ENCODE measurements around the gene C18orf54.
A peak's percentile ranks its signal among the peaks of the same experiment; 100 is the strongest.
"Not testable (repeated sequence)": the region's sequence is repeated elsewhere in the genome, so short reads cannot be mapped to it uniquely, and the experiment has no call there.

Gene C18orf54

DNA sequence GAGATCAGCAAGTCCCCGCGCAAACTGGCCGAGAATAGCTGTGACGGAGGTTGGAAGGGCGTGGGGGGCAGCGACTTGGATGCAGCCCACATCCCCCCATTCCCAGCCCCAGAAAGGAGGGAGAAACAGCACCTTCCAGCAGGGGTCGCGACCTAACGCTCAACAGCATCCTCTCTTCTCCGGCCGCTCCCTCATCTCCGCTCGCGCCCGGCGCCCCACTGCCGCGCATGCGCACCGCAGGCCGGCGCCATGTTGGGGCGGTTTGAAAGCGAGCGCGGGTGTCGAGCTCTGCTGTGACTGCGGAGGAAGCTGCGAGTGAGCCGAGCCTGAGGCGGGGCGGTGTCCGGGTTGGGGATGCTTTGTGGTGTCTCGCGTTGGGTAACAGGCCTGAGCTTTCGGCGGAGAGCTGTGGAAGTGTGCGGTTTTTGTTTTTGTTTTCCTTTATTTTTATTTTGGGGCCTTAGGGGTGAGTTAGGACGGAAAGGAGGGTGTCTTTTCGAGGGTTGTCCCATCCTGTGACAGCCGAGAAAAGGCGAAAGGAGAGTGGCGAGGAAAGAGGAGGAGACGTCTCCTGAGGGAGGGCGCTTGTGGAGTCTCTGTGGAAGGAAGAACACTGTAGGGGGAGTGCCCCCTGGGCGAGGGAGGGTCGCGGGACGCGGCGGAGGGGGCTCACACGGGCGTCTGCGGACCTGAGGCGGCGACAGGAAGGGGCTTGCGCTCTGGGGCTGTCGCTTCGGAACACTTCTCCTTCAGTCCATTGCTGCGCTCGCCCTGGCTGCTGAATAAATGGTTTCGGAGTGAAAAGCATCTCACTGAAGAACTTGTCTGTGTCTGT, at the start of gene C18orf54, which contains the start of gene STARD6:
TSS of gene C18orf54 (plus strand) at position 247 of the 835 bp plus-strand sequence. CDS start 2,667 bp downstream, outside the sequence.
TSS of gene STARD6 (minus strand) at position 199 of the 835 bp plus-strand sequence. CDS start 3,285 bp downstream, outside the sequence.
- DNase-seq (ENCODE audit: low read depth in 2 of 2) = peak; percentile 79 to 81

DNA sequence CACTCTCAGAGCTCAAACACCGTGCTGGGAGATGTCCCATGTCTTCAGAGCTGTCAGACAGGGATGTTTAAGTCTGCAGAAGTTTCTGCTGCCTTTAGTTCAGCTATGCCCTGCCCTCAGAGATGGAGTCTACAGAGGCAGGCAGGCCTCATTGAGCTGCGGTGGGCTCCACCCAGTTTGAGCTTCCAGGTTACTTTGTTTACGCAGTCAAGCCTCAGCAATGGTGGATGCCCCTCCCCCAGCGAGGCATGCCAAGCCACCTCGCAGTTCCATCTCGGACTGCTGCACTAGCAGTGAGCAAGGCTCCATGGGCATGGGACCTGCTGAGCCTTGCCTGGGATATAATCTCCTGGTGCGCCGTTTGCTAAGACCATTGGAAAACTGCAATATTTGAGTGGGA, 48.1 kb upstream of the C18orf54 start:
- not testable (repeated sequence) for DNase-seq (ENCODE audit: low read depth in 2 of 2)

- no peak for DNase-seq (ENCODE audit: low read depth in 2 of 2)
Measured at GRCh38 chr18:54316071-54316820, 41.5 kb upstream of the C18orf54 start.

GRCh38 chr18:54323561-54323960, 34.1 kb upstream of the C18orf54 start:
- DNase-seq (ENCODE audit: low read depth in 2 of 2) = no peak

DNA sequence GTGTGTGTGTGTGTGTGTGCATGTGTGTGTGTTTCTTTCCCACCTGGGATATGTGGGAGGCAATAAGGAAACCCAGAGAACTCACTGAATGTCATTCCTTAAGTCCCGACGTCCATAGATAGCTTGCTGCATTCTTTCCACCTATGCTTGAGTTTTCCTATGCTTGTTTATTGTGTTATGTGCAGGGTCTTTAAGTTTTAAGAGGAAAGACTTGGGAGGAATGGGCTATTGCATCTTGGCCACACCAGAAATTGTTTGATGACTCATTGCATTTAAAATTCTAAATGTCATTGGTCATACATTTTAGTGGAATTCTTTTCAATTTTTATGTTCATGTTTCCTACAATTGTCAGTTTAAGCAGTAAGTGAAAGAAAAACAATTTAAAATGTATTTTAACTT, 33.7 kb upstream of the C18orf54 start:
- no peak for DNase-seq (ENCODE audit: low read depth in 2 of 2)

DNA sequence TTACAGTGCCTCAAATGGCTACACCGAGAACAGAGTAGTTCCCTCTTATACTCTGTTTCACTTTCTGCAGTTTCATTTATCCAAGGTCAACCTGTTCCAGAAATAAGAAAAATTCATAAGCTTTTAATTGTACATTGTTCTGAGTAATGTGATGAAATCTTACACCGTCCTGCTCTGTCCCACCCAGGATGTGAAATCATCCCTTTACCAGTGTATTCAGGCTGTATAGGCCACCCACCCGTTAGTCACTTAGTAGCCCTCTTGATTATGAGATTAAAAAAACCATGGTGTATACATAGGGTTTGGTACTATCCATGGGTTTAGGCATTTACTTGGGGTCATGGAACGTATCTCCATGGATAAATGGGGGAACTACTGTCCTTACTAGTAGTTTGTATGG, 29.9 kb upstream of the C18orf54 start:
- no peak for DNase-seq (ENCODE audit: low read depth in 2 of 2)

GRCh38 chr18:54329787-54330186, 27.9 kb upstream of the C18orf54 start:
- DNase-seq (ENCODE audit: low read depth in 2 of 2) = no peak

- DNase-seq (ENCODE audit: low read depth in 2 of 2) = no peak
Measured at GRCh38 chr18:54330768-54331548, 26.7 kb upstream of the C18orf54 start.

DNA sequence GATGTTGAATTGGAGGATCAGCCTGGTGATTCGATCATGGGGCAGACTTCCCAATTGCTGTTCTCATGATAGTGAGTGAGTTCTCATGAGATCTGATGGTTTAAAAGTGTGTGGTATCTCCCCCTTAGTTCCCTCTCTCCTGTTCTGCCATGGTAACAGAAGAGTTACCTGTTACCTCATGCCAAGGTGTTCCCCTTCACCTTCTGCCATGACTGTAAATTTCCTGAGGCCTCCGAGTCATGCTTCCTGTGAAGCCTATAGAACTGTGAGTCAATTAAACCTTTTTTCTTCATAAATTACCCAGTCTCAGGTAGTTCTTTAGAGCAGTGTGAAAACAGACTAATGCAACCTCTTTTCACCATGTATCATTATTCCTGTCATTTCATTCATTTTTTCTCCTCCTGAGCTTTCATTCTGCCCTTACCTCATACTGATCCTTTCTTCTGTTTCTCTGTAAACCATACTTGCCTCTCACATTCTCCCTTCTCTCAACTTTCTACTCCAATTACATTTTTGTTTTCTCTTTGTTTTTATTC, 22.0 kb upstream of the C18orf54 start:
- DNase-seq (ENCODE audit: low read depth in 2 of 2) = no peak

DNA sequence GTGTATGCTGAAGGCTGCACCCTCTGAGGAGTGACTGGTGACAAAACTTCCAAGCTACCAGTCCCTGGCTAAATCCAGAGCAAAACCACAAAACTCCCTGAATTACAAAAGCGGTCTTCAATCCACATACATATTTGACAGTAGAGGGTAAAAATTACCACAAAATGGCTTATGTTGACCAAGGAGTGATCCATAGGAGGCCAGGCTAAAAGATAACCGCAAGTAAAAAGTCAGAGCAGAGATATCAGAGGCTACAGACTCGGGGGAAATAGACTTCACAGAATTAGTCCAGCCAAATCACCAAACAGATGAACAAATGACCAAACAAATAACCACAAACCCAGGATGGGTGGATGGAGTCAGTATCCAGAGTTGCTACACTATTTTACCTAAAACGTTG, 19.5 kb upstream of the C18orf54 start:
- DNase-seq (ENCODE audit: low read depth in 2 of 2) = no peak

GRCh38 chr18:54351186-54351585, 6.5 kb upstream of the C18orf54 start:
- no peak for DNase-seq (ENCODE audit: low read depth in 2 of 2)

DNA sequence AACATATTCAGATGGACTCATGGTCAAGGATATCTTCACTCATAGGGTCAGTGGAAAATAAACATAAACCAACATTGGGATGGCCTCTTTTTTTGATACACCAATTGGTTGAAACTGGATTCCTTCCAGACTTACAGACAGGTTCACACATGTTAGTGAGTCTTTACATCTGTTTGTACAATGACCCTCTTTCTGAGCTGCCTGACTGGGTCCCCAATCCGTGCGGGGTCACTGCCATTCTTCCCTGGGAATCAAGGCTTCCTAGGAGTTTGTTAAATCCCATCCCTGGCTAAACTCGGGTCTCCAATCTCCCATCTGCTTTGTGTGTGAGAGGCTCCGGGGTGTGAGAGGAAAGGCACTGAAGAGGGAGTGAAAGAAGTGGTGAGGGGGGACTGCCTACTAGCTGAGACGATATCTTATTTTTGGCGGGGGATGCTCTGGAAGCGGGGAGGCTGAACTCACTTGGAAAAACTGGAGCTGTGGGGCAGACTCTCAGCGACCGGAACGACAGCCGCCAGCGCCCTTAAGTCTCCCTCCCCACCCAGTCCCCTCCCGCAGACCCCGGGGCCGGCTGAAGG, 535 bp upstream of the C18orf54 start:
- DNase-seq (ENCODE audit: low read depth in 2 of 2) = no peak

- no peak for DNase-seq (ENCODE audit: low read depth in 2 of 2)
Measured at GRCh38 chr18:54358495-54359040, 862 bp downstream of the C18orf54 start.

DNA sequence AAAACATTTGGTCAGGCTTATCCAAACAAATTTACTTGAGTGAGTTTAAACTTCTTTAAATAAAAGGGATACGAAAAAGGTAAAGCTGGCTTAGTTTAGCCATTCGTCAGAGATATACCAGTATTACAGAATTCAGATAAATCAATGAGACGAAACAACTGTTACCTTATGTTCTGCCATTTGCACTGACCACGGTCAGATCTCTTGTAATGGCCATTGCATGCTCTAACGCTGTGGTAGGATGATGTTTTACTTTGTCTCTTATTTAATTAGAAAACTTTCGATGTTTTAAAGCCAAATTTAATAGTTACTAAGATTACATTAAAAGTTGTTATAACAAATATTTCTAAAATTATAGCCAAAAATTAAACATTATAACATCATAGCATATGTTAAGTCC, 1.5 kb downstream of the C18orf54 start:
- no peak for DNase-seq (ENCODE audit: low read depth in 2 of 2)

- no peak for DNase-seq (ENCODE audit: low read depth in 2 of 2)
Measured at GRCh38 chr18:54360406-54360805, 2.7 kb downstream of the C18orf54 start.

DNA sequence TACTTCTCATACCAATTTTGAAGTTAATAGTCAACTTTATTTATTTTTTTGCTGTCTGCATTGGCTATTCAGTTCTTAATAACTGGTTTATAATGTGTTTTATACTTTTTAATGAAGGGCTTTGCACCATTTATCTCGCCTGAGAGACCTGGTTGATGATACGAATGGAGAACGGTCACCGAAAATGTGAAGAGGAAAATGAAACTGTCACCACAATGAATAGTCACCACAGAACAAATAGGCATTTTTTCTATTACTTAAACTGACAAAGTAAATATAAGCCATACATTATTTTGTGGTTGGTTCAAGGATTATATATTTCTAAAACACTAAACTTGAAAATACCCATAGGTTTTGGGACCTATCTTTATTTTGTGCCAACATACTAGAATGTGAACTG, 20.4 kb downstream of the C18orf54 start:
- DNase-seq (ENCODE audit: low read depth in 2 of 2) = no peak

GRCh38 chr18:54381640-54382039, 23.9 kb downstream of the C18orf54 start:
- DNase-seq (ENCODE audit: low read depth in 2 of 2) = no peak

GRCh38 chr18:54382076-54382475, 24.4 kb downstream of the C18orf54 start:
- DNase-seq (ENCODE audit: low read depth in 2 of 2) = no peak

GRCh38 chr18:54382733-54383252, 25.1 kb downstream of the C18orf54 start:
- DNase-seq (ENCODE audit: low read depth in 2 of 2) = no peak

GRCh38 chr18:54386043-54386442, 28.3 kb downstream of the C18orf54 start:
- no peak for DNase-seq (ENCODE audit: low read depth in 2 of 2)

All from stimulated activated CD4-positive, alpha-beta T cell treated with anti-CD3 and anti-CD28 coated beads, Interleukin-1b, Interleukin-23, amount 100 ng/mL, for 4 hours (primary cell).